Measurements from ENCODE around the gene B9D1.

DNA sequence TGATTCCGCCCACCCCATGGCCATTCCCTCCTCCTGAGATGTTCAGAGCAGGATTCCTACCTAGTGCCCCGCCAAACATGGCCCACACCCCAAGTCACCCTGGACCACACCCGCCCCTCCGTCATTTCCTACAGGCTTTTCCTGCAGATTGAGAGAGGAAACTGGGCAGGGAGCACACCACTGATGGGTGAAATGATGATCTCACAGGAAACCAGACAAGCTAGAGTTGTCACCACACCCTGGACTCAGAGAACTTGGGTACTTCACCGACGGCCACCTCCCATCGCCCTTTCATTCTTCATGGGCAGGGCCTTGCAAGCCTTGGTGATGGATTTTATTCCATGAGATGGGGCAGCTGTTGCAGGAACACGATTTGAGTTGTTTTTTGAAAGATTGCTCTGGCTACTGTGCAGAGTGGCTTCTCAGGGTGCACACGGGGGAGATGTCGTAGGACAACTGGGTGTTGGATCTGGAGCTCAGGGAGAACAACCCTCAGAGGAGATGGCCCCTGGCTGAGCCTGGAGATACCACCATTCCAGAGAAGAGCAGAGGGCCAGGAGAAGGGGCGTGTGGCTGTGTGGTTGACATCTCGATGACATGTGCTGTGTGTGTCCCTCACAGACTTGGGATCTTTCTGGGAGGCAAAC is 7.4 kb upstream of the B9D1 start:
- TF ChIP-seq, protein P1, sequence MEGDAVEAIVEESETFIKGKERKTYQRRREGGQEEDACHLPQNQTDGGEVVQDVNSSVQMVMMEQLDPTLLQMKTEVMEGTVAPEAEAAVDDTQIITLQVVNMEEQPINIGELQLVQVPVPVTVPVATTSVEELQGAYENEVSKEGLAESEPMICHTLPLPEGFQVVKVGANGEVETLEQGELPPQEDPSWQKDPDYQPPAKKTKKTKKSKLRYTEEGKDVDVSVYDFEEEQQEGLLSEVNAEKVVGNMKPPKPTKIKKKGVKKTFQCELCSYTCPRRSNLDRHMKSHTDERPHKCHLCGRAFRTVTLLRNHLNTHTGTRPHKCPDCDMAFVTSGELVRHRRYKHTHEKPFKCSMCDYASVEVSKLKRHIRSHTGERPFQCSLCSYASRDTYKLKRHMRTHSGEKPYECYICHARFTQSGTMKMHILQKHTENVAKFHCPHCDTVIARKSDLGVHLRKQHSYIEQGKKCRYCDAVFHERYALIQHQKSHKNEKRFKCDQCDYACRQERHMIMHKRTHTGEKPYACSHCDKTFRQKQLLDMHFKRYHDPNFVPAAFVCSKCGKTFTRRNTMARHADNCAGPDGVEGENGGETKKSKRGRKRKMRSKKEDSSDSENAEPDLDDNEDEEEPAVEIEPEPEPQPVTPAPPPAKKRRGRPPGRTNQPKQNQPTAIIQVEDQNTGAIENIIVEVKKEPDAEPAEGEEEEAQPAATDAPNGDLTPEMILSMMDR (IDR thresholded peaks at IDR 0.05; ENCODE audit: low read length), result no peak
- TF ChIP-seq EZH2 (optimal IDR thresholded peaks at IDR 0.05; ENCODE audit: low read depth, low read length), result no peak

Data from MM.1S (cell line).